GM19240 (cell line): ENCODE measurements around the gene APEX1.

ENCODE experiments used
- DNase-seq: peaks from one replicate; pipeline ENCODE4 v3.0.0; 2011; ENCODE audit warnings: low spot score; ENCODE audit not compliant: insufficient read length

The APEX1 gene

DNA sequence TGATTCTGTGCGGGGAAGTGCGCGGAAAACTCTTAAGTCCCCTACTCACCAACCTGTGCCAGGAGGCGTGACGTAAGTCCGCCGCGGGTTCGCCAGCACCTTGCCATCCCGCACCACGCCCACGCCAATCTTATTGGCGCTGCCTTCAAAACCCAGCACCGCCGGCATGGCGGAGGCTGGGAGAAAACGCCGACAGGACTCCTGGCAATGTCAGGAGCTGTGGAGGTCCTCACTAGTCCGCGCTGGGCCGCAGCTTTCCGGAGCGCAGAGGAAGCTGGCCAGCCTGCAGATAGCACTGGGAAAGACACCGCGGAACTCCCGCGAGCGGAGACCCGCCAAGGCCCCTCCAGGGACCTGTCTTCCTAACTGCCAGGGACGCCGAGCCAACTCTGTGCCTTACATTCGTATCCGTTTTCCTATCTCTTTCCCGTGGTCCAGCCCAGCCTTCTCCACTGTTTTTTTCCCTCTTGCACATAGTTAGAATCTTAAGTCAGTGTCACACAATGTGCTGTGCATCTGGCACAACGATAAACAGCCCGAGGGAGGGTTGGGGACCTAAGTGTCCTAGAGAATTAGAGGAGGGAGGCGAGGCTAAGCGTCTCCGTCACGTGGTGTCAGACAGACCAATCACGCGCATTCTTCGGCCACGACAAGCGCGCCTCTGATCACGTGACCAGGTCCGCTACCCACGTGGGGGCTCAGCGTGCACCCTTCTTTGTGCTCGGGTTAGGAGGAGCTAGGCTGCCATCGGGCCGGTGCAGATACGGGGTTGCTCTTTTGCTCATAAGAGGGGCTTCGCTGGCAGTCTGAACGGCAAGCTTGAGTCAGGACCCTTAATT lies at the start of gene APEX1, which contains the start of gene OSGEP:
APEX1 (plus strand) TSS at position 711 of the 839 bp plus-strand sequence. CDS start 420 bp downstream, outside the sequence.
OSGEP (minus strand) TSS at position 297 of the 839 bp plus-strand sequence; CDS start at position 168, 129 bp downstream.
- DNase-seq: peak; percentile 83

DNA sequence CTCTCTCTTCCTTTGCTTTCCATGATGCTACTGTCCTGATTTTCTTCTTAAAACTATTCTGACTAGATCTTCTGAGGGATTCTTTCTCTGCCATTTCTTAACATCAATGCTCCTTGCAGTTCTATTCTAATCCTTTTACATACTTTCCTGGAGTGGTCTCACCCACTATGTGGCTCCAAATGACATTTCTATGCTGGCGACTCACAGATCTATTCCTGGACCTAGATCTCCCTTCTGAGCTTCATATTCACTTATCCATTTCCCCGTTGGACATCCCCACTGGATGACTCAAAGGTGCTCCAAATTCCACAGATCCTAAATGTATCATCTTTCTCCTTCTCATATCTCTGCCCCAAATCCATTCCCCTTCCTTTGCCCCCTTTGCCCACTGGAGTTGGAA lies 45.8 kb upstream of the APEX1 start:
- no peak for DNase-seq

- DNase-seq: no peak
These were observed 42.6 kb upstream of the APEX1 start for GRCh38 chr14:20412411-20412810.

DNA sequence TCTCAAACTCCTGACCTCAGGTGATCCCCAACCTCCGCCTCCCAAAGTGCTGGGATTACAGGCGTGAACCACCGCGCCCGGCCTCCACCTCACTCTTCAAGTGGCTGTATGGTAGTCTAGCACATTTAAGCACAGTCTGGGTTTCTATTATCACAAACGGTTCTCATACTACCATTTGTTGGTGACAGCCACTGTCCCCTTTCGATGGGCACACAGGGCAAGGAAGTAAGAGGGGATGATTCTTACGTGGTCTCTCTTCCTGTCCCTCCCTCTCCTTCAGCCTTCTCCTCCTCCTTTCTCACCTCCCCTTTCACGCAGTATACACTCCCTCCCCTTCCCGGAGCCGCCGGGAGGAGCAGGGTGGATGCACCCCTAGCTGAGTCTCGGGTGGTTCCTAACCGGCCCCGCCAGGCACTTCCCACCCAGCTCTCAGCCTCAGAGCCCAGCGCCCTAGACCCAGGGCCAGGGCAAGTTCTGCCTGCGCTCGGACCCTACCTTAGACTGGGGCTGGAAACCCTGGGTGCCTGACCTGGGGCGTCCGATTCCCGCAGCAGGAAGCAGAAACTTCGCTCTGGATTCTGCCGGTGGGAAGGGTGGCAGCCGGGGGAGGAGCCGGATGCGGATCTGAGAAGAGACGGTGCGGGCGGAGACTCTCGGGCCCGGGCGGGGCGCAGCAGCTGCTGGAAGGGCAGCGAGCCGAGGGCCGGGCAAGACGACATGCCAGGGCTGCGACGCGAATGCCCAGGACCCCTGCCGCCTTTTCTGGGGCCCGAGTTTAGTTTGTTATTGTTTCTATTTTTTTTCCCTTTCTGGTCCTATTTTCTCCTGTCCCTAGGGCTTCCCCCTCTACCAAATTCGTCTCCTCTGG lies 41.9 kb upstream of the APEX1 start, which contains the start of gene TEP1:
TEP1 (minus strand) TSS at position 626 of the 868 bp plus-strand sequence. CDS start 5,062 bp downstream, outside the sequence.
- peak; percentile 52 for DNase-seq

GRCh38 chr14:20413744-20414082 lies 41.3 kb upstream of the APEX1 start:
- no peak for DNase-seq

DNA sequence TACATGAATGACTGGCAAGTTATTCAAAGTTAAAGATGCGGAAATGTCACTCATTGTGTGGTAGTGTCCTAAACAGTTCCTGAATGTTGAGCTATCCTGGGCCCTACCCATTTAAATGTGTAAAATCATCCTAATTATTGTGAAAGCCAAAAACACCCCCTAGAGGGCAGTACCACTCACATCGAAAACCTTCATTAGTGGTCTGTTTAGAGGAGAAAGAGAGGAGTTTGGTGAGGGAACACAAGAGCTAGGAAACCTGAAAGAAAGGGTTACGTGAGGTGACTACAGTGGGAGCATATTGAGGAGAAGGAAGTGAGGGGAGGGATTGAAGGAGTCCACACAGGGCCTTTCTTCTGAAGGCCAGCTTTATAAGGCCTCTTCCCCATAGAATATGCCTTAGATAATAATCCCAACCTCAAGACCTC lies 39.2 kb upstream of the APEX1 start:
- no peak for DNase-seq

GRCh38 chr14:20416223-20416622 lies 38.8 kb upstream of the APEX1 start:
- DNase-seq: no peak

DNA sequence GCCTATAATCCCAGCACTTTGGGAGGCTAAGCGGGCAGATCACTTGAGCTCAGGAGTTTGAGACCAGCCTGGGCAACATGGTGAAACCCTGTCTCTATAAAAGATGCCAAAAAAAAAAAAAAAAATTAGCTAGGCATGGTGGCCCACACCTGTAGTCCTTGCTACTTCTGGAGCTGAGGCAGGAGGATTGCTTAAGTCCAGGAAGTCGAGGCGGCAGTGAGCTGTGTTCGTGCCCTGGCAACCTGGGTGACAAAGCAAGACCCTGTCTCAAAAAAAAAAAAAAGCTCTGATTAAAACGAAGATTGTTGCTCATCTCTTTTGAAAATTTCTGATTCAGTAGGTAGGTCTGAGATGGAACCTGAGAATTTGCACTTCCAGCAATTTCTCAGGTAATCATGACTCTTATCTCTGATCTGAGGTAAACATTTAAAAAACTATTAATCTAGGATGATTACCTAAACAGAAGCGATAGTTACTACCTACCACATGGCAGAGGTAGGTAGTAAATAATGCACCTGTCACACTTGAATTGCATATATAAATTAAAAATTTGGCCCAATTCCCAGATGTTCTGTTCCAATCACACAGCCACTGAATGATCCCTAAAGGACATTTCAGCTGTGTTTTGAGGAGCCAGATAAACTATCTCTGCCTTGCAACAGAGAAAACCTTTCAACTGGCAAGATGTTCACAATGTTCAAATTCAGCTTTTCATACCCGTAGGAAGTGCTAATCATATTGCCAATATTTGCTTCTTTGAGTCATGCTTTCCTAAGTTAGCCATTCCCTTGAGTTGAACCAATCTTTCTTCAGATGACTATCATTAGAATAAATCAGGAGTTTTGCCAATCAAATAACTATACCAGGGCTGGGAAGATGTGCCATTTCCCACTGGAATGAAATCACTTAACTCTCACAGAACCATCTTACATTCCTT lies 37.5 kb upstream of the APEX1 start:
- no peak for DNase-seq

GRCh38 chr14:20418501-20418909 lies 36.5 kb upstream of the APEX1 start:
- DNase-seq: no peak

- DNase-seq: no peak
These were observed 35.6 kb upstream of the APEX1 start for GRCh38 chr14:20419419-20419818.

DNA sequence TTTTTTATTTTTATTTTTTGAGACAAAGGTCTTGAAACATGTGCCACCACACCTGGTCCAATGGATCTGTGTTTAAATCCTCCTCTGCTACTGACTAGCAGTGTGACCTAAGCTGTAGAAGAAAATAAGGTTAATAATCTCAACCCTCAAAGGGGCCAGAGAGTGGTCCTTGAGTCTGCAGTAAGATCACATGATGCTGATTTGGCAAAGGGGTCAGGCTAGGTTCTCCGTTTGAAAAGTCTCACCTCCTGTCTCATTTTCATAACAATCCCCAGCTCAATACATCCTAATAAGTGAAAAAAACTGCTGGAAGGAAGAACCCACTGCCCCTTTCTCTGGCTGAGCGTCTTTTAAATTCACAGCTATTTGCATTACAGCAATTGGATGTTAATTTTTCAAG lies 33.8 kb upstream of the APEX1 start:
- no peak for DNase-seq

GRCh38 chr14:20422886-20423285 lies 32.1 kb upstream of the APEX1 start:
- DNase-seq: no peak

DNA sequence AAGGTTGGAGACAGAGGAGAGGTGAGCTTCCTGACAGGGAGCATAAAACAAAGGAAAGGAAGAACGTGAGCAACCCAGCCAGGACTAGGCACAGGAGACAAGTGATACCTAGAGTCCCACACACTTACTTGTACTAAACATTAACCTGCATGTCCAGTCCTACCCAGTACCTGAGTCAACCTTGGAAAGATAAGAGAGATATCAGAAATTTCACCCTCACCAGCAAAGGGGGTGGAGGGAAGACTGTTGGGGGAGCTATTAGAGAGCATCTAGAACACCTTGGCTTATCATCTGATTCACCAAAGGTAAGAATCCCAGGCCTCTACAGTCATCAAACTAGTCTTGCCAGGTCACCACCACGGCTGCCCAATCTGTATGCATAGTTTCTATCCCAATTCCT lies 30.2 kb upstream of the APEX1 start:
- no peak for DNase-seq

DNA sequence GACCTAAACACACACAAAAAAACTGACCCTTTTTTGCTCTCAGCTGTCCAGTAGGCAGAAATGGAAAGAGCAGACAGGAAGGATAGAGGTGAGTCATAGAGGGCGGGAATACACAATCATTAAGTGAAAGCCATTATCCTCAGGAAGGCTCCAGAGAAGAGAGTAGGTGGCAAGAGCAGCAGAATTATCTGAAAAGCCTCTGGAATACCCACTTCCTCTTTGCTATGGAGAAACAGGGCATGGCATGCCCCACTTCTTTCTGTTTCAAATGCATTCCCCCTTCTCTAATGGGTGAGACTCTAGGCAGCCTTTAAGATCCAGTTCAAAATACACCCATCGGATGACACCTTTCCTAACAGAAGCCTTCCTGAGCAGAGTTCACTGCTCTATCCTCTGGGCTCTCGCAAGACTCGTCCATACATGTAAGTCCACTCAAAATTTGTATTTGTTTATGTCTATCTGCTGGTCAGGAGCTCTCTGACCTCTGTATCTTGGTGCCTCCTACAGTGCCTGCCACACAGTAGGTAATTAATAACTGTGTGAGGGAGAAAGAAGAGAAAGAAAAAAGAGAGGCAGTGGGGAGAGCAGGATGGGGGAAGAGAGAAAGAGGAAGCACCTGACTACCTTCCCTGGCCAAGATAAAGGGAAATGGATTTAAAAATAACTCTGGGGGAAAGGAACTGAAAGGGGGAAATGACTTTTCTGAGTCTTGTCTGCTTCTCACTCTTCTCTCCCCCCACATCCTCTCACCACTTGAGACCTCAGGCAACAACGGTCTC lies 27.6 kb upstream of the APEX1 start:
- peak; percentile 86 for DNase-seq

- no peak for DNase-seq
These were observed 27.0 kb upstream of the APEX1 start for GRCh38 chr14:20428010-20428365.

DNA sequence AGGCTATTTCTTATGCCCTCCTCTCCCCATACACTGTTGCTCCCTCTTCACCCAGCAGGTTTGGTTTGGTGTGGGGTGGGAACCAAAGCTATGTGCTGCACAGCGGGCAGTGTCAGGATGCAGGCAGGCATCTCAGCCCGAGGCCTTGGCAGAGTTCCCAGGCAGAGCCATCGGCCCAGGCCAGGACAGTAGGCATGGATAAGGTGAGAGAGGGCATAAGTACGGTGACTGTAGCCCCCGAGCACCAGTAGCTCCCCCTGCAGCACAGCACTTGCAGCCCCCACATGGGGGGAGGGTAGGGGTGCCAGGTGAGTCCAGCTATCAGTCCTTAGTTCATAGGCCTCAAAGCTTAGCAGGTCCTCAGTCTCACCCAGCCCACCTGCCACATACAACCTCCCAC lies 26.2 kb upstream of the APEX1 start:
- DNase-seq: no peak

GRCh38 chr14:20429801-20430669 lies 25.0 kb upstream of the APEX1 start:
- DNase-seq: no peak

DNA sequence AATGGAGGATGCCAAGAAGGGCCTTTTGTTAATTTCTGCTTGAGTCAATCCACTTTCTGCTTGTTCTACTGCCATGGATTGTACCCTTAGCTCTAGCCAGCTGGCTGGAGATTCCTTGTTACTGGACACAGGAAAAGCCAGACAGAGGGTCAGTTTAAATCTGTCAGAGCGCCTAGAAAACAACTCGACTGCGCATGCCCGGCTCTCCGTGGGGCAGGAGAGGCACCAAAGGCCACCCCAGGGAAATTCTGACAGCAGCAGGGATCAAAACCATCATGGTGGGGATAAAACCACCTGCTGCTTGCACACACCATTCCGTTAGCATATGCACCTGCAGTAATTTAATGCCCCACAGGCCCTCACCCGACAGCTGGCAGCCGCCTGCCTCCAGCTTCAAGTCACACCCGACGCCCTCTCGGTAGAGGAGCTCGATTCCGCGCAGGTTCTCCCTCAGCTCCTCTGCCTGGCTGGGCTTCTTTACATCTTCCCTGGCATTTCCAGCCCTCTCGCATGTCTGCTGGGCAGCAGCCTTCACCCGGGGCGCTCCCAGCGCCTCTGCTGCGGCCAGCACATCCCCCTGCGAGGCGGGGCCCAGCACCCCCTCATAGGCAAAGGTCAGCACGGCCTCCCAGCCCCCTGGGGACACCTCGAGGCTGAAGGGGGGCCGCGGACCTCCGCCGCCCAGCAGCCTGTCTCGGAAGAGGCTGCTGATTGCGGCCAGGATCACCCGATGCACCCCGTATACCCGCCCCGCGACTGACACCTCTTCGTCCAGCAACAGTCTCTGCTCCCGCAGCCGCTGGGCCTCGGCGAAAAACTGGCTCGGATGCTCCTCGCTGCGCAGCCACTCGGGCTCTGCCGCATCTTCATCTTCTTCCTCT lies 20.1 kb upstream of the APEX1 start:
- DNase-seq: no peak
